Renal pelvis (tissue), 4 donors: ENCODE results near the gene BCORL1. TPM values are rescaled to one million over a fixed set of nuclear protein-coding genes. Genes with fewer than 3 reads are reported as not detected.

Experiments used
- DNase-seq: peaks from one replicate; pipeline ENCODE4 v3.0.0-alpha.2; 2013
- polyA plus RNA-seq, 3 donors: library from polyadenylated mRNA; unstranded; fragments of 120-200 nt; gene quantifications; one replicate each; pipeline ENCODE4 v1.2.1, GENCODE V29; 2013; ENCODE audit not compliant: insufficient read length in 3 of 3

BCORL1 gene
- polyA plus RNA-seq, 3 donors: 18.6 to 21.0 (median 18.6) TPM

GRCh38 chrX:129958814-129959492, 23.5 kb upstream of the BCORL1 start:
- no peak for DNase-seq

- no peak for DNase-seq
These were observed 23.0 kb upstream of the BCORL1 start for GRCh38 chrX:129959493-129959832.

GRCh38 chrX:129961180-129962083, 21.0 kb upstream of the BCORL1 start:
- no peak for DNase-seq

- DNase-seq: no peak
These were observed 18.7 kb upstream of the BCORL1 start for GRCh38 chrX:129963729-129964128.

DNA sequence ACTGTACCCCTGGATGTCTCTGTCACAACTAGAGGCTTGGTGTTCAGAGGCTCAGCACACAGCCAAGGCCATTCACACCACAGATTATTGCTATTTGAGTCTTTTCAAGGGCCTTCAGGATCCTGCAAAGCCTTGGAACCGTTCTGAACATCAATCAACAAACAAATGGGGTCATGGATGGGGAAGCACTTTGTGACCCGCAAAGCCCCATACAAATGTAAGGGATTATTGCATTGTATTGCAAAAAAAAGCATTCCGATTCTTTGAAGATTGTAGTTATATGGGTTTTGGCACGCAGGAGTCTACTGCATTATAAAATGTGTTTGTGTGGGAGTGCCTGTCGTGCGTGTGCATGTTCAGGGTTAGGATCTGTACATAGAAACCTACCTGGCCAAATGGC, 17.3 kb upstream of the BCORL1 start:
- DNase-seq: no peak

DNA sequence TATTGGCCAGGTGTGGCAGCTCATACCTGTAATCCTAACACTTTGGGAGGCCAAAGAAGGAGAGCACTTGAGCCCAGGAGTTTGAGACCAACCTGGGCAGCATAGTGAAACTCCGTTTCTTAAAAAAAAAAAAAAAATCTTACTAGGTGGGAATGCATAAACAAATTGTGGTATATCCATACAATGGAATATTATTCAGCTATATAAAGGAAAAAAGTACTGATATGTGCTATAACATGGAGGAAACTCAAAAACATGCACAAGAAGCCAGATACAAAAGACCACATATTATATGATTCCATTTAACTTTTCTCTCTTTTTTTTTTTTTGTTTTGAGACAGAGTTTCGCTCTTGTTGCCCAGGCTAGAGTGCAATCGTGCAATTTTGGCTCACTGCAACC, 13.5 kb upstream of the BCORL1 start:
- no peak for DNase-seq

GRCh38 chrX:129976441-129976840, 6.0 kb upstream of the BCORL1 start:
- DNase-seq: no peak

- DNase-seq: no peak
These were observed 3.1 kb upstream of the BCORL1 start for GRCh38 chrX:129979207-129979920.

DNA sequence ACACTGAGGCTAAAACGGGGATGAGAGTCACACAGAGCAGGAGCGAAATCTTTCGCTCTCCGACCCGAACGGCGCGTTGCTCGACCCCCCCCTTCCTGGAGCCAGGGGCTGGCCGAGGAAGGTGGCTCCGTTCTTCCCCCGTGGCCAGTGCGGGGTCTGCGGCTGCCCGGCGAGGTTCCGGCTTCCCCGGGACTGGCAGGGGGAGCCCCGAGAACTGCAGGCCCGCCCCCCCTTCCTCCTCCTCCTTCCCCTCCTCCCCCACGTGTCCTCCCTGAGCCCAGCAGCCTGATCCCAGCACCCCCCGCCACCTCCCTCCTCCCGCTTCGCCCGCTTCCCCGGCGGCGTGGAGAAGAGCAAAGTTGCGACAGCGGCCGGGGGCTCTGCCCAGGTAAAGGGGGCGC, 2.4 kb upstream of the BCORL1 start:
- no peak for DNase-seq

GRCh38 chrX:129980540-129981199, 1.8 kb upstream of the BCORL1 start:
- no peak for DNase-seq

DNA sequence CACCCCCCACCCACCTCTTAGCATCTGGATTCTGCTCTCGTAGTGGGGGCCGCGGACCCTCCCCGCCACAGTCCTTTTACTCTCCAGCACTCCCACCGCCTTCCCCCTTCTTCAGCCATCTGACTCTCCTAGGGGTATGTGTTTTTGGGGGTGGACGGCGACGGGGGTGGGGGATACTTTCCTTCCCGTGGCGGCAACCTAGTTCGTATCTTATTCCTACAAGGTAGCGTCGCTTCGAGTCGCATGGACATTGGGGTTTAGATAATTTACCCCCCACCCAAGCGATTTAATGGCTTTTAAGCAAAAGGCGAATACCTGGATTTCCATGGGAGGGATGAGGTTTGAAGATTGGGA, 1.3 kb upstream of the BCORL1 start:
- DNase-seq: no peak

- DNase-seq: no peak
These were observed 609 bp upstream of the BCORL1 start for GRCh38 chrX:129981752-129982299.

DNA sequence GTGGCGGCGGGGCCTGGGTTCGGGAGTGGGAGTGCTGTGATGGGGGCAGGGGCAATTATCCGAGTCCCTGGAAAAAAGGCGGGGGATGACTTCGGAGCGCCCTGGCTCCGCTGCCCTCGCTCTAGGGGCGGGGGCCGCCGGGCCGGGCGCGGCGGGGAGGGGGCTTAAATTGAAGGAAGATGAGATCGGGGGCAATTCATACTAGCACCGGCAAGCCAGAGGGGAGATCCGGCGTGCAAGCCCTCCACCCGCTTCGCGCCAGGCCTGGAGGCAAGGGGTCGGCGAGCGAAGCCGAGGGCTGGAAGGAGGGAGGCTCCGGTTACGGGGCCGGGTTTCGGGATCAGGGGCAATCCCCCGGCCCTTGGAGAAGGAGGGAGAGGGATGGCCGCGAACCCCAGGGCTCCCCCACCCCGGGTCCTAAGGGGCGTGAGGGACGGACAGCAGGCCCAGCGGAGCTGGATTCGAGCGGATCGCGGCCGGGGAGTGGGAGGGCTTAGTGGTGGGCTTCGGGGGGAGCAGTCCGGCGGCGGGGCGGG, 1.2 kb downstream of the BCORL1 start:
- DNase-seq: no peak

GRCh38 chrX:129984111-129984958, 1.9 kb downstream of the BCORL1 start:
- DNase-seq: no peak

DNA sequence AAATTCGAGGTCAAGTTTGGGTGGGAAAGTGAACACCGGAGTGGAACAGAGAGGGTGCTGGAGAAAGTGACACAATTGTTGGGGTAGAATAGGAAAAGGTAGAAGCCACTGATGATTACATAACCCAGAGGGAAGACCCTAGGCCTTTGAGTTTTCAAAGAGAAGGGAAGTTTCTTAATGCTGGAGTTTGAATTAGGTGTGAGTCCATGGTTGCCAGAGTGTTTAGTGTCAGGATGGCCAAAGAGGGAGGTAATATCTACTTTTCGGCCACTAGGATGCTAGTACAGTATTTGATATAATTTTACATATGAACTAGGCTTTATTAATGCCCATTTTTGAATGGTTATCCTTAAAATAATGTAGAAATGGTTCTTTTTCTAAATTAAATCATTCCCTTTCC, 5.4 kb downstream of the BCORL1 start:
- no peak for DNase-seq

DNA sequence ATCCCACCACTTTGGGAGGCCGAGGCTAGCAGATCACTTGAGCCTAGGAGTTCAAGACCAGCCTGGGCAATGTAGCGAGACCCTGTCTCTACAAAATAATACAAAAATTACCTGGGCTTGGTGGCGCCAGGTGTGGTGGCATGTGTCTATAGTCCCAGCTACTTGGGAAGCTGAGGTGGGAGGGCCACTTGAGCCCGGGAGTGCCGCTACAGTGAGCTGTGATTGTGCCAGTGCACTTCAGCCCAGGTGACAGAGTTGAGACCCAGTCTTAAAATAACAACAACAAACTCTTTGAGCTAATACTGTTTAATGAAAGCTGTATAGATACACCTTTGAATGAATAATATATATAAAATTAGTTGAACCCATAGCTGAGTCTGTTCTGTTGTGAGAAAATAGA, 9.7 kb downstream of the BCORL1 start:
- DNase-seq: no peak

DNA sequence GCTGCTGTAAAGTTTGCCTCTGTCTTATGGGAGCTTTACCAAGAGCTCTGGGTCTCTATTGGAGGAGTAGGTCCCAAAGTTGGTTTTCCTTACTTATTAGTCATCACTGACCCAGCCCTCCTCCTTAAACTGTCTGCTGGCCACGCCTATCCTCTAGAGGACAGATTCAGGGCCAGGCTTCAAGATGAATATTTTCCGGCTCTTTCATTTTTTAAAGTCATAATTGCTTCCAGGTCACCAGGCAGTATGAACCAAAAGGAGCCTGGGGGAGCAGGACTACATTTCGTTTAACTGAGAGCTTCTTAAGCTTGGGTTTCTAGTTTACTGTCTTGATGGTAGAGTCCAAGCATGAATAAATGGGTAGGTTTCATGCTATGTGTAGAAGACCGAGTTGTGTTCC, 13.7 kb downstream of the BCORL1 start:
- DNase-seq: no peak

DNA sequence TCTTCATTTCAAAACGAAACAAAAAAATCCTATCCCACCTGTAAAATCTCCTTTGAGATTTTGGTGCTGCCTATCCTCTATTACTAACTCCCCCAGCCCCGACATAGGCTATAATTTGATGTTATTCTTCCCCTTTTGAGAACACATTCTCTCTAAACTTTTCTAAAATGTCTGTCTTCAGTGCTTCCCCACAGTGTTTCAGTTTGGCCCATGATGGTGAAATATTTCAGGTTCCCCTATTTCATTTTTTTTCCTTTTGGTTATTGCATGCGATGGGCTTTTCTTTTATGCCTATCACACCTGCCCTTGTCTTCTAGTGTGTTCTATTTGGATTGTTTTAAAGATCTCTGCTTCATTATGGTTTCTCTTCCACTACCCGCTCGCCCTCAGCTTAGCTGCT, 14.7 kb downstream of the BCORL1 start:
- no peak for DNase-seq

GRCh38 chrX:129998021-129998420, 15.6 kb downstream of the BCORL1 start:
- no peak for DNase-seq

GRCh38 chrX:130001893-130002292, 19.5 kb downstream of the BCORL1 start:
- DNase-seq: no peak

- no peak for DNase-seq
These were observed 20.1 kb downstream of the BCORL1 start for GRCh38 chrX:130002541-130002940.
